Measurements from ENCODE around the gene SPI1.

The SPI1 gene

GRCh38 chr11:47369676-47370075 lies 8.7 kb downstream of the SPI1 start:
- TF ChIP-seq ZNF274 (IDR thresholded peaks at IDR 0.05; ENCODE audit: low read depth, low read length), result no peak
- H3K4me3 ChIP-seq (ENCODE audit: low read length), result no peak overlapping the region

DNA sequence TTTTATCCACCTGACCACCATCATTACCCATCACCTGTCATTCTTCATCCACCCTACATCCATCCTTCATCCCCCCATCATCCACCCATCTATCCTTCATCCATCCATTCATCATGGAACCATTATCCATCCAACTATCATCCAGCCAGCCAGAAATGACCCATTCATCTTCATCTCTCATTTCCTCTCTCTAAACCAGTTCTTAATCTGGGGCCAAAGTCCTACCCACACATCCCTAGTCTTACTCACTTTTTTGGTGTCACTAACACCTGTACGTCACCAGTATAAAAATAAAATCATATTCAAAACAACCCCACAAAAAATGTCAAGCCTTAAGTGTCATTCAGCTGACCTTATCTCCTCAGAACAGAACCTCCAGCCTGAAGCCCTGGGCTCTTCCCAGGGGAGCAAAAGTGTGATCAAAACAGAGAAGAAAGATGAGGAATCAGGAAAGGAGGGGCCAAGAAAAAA lies 12.3 kb downstream of the SPI1 start:
- no peak overlapping the region for H3K4me3 ChIP-seq (ENCODE audit: low read length)

GRCh38 chr11:47361419-47361818 lies 16.9 kb downstream of the SPI1 start:
- no peak overlapping the region for H3K4me3 ChIP-seq (ENCODE audit: low read length)
- TF ChIP-seq ZNF274 (IDR thresholded peaks at IDR 0.05; ENCODE audit: low read depth, low read length), result no peak

More for the DNA sequence above, 12.3 kb downstream of the SPI1 start:
- no peak for TF ChIP-seq ZNF274 (IDR thresholded peaks at IDR 0.05; ENCODE audit: low read depth, low read length)

GRCh38 chr11:47360341-47360740 lies 18.0 kb downstream of the SPI1 start:
- TF ChIP-seq ZNF274 (IDR thresholded peaks at IDR 0.05; ENCODE audit: low read depth, low read length), result no peak
- H3K4me3 ChIP-seq (ENCODE audit: low read length), result no peak overlapping the region

- TF ChIP-seq ZNF274 (IDR thresholded peaks at IDR 0.05; ENCODE audit: low read depth, low read length), result no peak
- H3K4me3 ChIP-seq (ENCODE audit: low read length), result no peak overlapping the region
Observed at GRCh38 chr11:47359586-47359985, 18.8 kb downstream of the SPI1 start.

DNA sequence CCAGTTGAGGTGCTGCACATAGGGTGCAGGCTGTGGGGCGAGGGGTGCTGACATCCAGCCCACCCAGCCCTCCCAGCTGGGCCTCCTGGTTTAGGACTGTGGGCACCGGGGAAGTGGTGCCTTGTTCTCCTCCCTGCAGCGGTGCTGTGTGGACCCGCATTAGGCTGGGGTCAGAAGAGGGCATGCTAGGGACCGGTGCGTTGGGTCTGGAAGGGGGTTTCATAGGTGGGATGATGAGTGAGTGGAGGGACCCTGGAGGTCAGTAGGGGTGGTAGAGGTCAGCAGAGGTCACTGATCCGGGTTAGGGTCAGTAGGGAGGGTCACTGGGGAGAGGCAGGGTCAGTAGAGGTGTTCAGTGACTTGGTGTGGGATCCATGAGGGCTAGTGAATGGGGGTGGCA lies 19.2 kb downstream of the SPI1 start:
- no peak for TF ChIP-seq ZNF274 (IDR thresholded peaks at IDR 0.05; ENCODE audit: low read depth, low read length)
- no peak overlapping the region for H3K4me3 ChIP-seq (ENCODE audit: low read length)

GRCh38 chr11:47358731-47359051 lies 19.7 kb downstream of the SPI1 start:
- TF ChIP-seq ZNF274 (IDR thresholded peaks at IDR 0.05; ENCODE audit: low read depth, low read length), result no peak
- no peak overlapping the region for H3K4me3 ChIP-seq (ENCODE audit: low read length)

- H3K4me3 ChIP-seq (ENCODE audit: low read length), result no peak overlapping the region
- no peak for TF ChIP-seq ZNF274 (IDR thresholded peaks at IDR 0.05; ENCODE audit: low read depth, low read length)
Observed at GRCh38 chr11:47357985-47358730, 20.2 kb downstream of the SPI1 start.

GRCh38 chr11:47356998-47357329 lies 21.4 kb downstream of the SPI1 start:
- TF ChIP-seq ZNF274 (IDR thresholded peaks at IDR 0.05; ENCODE audit: low read depth, low read length), result no peak
- H3K4me3 ChIP-seq (ENCODE audit: low read length), result no peak overlapping the region

DNA sequence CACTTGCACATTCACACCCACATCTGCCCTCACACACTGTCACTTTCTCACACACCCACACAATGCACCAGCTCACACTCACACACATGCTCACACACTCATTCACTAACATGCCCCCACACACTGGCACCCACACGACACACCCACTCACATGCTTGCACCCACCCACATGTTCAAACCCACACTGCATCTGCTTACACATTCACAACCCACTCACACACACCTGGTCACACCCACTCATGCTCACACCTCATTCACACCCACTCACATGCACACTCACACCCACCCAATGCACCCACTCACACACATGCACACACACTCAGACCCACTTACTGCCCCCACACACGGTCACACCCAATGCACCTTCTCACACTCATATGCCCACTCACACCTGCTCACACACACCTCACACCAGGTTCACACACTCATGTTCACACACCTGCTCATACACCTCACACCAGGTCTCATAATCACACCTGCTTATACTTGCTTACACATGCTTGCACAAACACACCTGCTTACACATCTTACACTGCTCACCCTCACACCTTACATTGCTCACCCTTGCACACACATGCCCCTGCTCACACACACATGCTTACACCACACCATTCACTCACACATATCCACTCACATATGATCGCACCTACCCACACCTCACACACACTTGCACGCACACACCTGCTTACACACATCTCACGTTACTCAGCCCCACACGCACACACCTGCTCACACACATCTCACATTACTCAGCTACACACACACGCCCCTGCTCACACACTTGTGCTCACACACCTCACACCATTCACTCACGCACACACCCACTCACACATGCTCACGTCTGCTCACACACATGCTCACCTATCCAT lies 22.0 kb downstream of the SPI1 start:
- H3K4me3 ChIP-seq (ENCODE audit: low read length), result no peak overlapping the region
- no peak for TF ChIP-seq ZNF274 (IDR thresholded peaks at IDR 0.05; ENCODE audit: low read depth, low read length)

DNA sequence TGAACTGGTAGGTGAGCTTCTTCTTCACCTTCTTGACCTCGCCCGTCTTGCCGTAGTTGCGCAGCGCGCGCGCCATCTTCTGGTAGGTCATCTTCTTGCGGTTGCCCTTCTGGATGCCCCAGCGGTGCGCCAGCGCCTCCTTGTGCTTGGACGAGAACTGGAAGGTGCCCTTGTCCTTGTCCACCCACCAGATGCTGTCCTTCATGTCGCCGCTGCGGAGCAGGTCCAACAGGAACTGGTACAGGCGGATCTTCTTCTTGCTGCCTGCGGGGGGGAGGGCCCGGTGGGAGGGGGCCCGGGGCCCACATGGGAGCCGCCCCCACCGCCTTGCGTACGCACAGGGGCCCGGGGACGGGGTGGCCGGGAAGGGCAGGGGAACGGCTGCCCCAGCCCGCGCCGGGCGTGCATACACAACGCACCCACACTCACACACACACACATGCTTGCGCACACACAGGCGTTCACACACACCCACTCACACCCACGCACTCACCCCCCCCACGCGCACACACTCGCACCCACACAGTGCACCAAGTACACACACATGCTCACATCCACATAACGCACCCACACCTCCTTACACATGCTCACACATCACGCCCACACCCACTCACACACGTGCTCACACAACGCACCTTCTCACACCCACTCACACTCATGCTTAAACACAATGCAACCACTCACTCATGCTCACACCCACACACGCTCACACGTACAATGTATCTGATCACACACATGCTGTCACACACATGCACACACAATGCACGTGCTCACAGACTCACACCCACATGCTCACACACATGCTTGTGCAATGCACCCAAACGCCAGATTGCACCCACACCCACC lies 22.8 kb downstream of the SPI1 start:
- TF ChIP-seq ZNF274 (IDR thresholded peaks at IDR 0.05; ENCODE audit: low read depth, low read length), result no peak
- no peak overlapping the region for H3K4me3 ChIP-seq (ENCODE audit: low read length)

DNA sequence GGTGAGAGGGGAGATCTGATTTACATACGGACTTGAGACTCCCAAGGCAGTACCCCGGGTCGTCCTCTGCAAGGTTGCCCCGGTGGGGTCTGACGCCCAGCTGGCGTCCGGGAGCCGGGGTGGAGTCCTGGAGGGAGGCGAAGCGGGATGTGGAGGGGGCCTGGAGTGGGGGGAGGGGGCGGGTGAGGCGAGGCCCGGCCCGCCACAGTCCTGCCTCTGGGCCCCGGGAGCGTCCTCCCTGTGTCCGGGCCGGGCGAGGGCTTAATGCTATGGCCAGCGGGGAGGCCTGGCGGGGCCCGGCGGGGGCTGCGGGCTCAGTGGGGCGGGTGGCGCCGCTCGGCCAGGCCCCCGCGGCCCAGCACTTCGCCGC lies 23.4 kb downstream of the SPI1 start:
- H3K4me3 ChIP-seq (ENCODE audit: low read length), result no peak overlapping the region
- TF ChIP-seq ZNF274 (IDR thresholded peaks at IDR 0.05; ENCODE audit: low read depth, low read length), result no peak

- no peak for TF ChIP-seq ZNF274 (IDR thresholded peaks at IDR 0.05; ENCODE audit: low read depth, low read length)
- no peak overlapping the region for H3K4me3 ChIP-seq (ENCODE audit: low read length)
Observed at GRCh38 chr11:47353978-47354774, 24.2 kb downstream of the SPI1 start.

DNA sequence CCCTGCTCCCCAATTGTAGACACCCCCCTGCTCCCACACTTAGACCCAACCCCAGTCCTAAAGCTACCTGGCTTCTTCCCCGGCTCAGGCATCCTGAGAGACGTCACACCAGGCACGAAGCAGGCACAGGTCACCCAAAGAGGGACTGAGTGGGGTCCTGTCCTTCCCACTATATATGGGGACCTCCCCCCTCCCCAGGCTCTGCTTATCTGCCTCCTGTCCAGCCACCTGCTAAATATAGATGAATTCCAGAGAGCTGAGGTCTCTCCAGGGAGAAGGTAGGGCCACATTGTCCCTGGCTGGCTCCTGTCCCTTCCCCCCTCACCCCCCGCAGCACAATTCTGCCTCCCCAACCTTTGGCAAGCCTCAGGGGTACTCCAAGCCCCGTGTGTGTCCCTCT lies 25.8 kb downstream of the SPI1 start, which contains the start of gene MYBPC3:
TSS of gene MYBPC3 (minus strand) at position 147 of the 400 bp plus-strand sequence. CDS start at position 92, 55 bp downstream.
- no peak for TF ChIP-seq ZNF274 (IDR thresholded peaks at IDR 0.05; ENCODE audit: low read depth, low read length)
- H3K4me3 ChIP-seq (ENCODE audit: low read length), result no peak within 1 kb of the TSS
